PC-3 (cell line): ENCODE measurements around the gene DUSP2. TPM values are rescaled to one million over a fixed set of nuclear protein-coding genes. Genes with fewer than 3 reads are reported as not detected.

Experiments used
- ATAC-seq: fragments of 200-7000 bp; cut with Tn5 transposase; 2 replicates; pipeline ENCODE4 v1.9.1; 2020; ENCODE audit warnings: mild to moderate bottlenecking, moderate library complexity
- BruUV-seq: library from RNA; stranded (reverse); fragments of 400-500 nt; replicated peaks from 2 replicates; lab custom pipeline; 2021; lab: Mats Ljungman, UMichigan
- CTCF ChIA-PET: fragments of 300-600 bp; sonication (Branson Sonifier 250); formaldehyde crosslinking; loops from one replicate; lab custom pipeline; 2022; ENCODE audit warnings: antibody characterized with exemption; lab: Charles Lee
- POLR2A ChIA-PET: fragments of 300-600 bp; sonication (Branson Sonifier 250); formaldehyde crosslinking; loops from one replicate; lab custom pipeline; 2022; ENCODE audit warnings: antibody characterized with exemption; ENCODE audit not compliant: unreplicated experiment; lab: Charles Lee
- DNase-seq: peaks from one replicate; pipeline ENCODE4 v3.0.0-alpha.2; 2015
- H2AFZ ChIP-seq: fragments of 300-600 bp; sonication (generic); 2 replicates; pipeline ENCODE4 v1.6.0; 2016; ENCODE audit warnings: antibody characterized with exemption, low read length
- H3F3A ChIP-seq: fragments of 300-600 bp; sonication (generic); one replicate; pipeline ENCODE4 v1.6.0; 2017; ENCODE audit warnings: antibody characterized with exemption, low read length, control low read depth, mild to moderate bottlenecking; ENCODE audit not compliant: unreplicated experiment
- H3K27ac ChIP-seq: fragments of 300-600 bp; sonication (generic); 2 replicates; pipeline ENCODE4 v1.5.1; 2016; ENCODE audit warnings: mild to moderate bottlenecking, low read length
- H3K27me3 ChIP-seq: fragments of 300-600 bp; sonication (generic); 2 replicates; pipeline ENCODE4 v1.6.1; 2016; ENCODE audit warnings: low read length, mixed read lengths
- H3K36me3 ChIP-seq: fragments of 300-600 bp; sonication (generic); 2 replicates; pipeline ENCODE4 v1.6.1; 2016; ENCODE audit warnings: low read depth, mixed run types, low read length, mixed read lengths
- H3K4me1 ChIP-seq: fragments of 300-600 bp; sonication (generic); 2 replicates; pipeline ENCODE4 v1.5.1; 2016; ENCODE audit warnings: low read length; ENCODE audit not compliant: insufficient read depth
- H3K4me2 ChIP-seq: fragments of 300-600 bp; sonication (generic); 2 replicates; pipeline ENCODE4 v1.6.0; 2016; ENCODE audit warnings: low read length
- H3K4me3 ChIP-seq: fragments of 300-600 bp; sonication (generic); 2 replicates; pipeline ENCODE4 v1.5.1; 2016; ENCODE audit warnings: mild to moderate bottlenecking, low read length, mixed read lengths
- H3K79me2 ChIP-seq: fragments of 300-600 bp; sonication (generic); 2 replicates; pipeline ENCODE4 v1.6.1; 2017; ENCODE audit warnings: low read length, mixed read lengths
- H3K9ac ChIP-seq: fragments of 300-600 bp; sonication (generic); 2 replicates; pipeline ENCODE4 v1.6.0; 2016; ENCODE audit warnings: mild to moderate bottlenecking, low read length
- H3K9me2 ChIP-seq: fragments of 300-600 bp; sonication (generic); replicated peaks from 2 replicates; pipeline ENCODE4 v1.6.1; 2016; ENCODE audit warnings: mixed run types, low read length, mixed read lengths
- H3K9me3 ChIP-seq: fragments of 300-600 bp; sonication (generic); 2 replicates; pipeline ENCODE4 v1.6.1; 2016; ENCODE audit warnings: low read length, mixed read lengths
- H4K20me1 ChIP-seq: fragments of 300-600 bp; sonication (generic); 2 replicates; pipeline ENCODE4 v1.6.1; 2016; ENCODE audit warnings: low read length, mixed read lengths
- EZH2 ChIP-seq: fragments of 300-600 bp; sonication (generic); IDR thresholded peaks from one replicate; pipeline ENCODE4 v1.6.1; 2017; ENCODE audit warnings: antibody characterized with exemption, mild to moderate bottlenecking, low read length; ENCODE audit not compliant: unreplicated experiment
- EZH2phosphoT487 ChIP-seq: fragments of 300-600 bp; sonication (generic); IDR thresholded peaks from 2 replicates; pipeline ENCODE4 v1.6.1; 2018; ENCODE audit warnings: mild to moderate bottlenecking, antibody characterized with exemption, low read length, borderline replicate concordance
- intact Hi-C: fragments of 100-400 bp; cut with micrococcal nuclease; formaldehyde crosslinking; loops from 2 replicates; pipeline ENCODE4 v1.9.0; 2023
- total RNA-seq: library from RNA; depleted of rRNA; stranded (reverse); fragments of >200 nt; gene quantifications from 2 replicates; pipeline ENCODE4 v1.2.3, GENCODE V29; 2014
- TF ChIP-seq, protein P1 (sequence below): fragments of 300-600 bp; sonication (generic); conservative IDR thresholded peaks from 2 replicates; pipeline ENCODE4 v1.5.1; 2017; ENCODE audit warnings: antibody characterized with exemption, low read depth, mild to moderate bottlenecking, low read length

The DUSP2 gene
- total RNA-seq, 1 experiment from 2014 or later = 6.9 TPM

DNA sequence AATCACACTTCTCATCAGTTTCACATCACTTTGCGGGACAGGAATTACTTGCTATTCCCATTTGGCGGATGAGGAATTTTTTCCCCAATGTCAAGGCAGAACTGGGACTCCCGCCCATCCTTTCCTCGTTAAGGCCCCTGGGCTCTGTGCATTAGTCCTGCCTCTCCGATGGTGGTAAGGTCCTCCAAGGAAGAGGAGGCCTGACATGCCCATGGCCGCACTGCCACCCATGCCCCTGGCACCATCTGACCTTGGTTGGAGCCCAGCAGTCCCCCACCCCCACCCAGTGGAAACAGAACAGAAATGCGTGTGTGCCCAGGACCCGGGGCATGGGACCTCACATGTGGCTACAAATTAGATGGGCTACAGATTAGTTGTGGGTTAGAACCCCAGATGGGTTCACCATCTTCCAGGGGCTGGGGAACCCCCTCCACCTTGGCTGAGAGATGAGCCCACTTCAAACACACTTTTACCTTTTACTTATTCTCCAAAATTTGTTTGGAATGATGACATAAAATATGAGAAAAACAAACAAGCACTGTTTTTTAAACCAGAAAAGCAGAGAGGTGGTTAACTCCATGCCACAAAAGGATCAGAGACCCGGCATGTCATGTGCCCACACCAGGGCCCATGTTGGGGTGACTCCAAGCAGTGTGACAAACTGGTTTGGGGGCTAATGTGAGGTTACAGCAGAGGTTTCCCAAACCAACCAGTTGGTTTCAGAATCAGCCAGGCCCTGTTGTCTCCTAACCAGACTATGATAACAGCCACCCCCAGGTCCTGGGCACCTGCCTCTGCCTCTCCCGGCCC, 11.0 kb upstream of the DUSP2 start:
- H3K9me3 ChIP-seq = no peaks in the 10 kb centered on the region
- ChIA-PET CTCF (no interaction called here), POLR2A (no interaction called here)
- no peak overlapping the region for H3K4me2 ChIP-seq
- no peak for TF ChIP-seq EZH2phosphoT487
- no peak overlapping the region for H3K4me3 ChIP-seq
- intact Hi-C loops = no loop called here
- H3K79me2 ChIP-seq = no peaks in the 10 kb centered on the region
- no peak for DNase-seq
- H4K20me1 ChIP-seq = no peaks in the 10 kb centered on the region
- no peaks in the 10 kb centered on the region for H3F3A ChIP-seq
- H3K9me2 ChIP-seq = no peaks in the 10 kb centered on the region
- no peak overlapping the region for H3K9ac ChIP-seq
- no TSS peak for BruUV-seq
- no peaks in the 10 kb centered on the region for H3K4me1 ChIP-seq
- no peaks in the 10 kb centered on the region for H3K27me3 ChIP-seq
- H3K36me3 ChIP-seq = no peaks in the 10 kb centered on the region
- no peak overlapping the region for H3K27ac ChIP-seq
- ATAC-seq = no peak
- H2AFZ ChIP-seq = no peak overlapping the region

DNA sequence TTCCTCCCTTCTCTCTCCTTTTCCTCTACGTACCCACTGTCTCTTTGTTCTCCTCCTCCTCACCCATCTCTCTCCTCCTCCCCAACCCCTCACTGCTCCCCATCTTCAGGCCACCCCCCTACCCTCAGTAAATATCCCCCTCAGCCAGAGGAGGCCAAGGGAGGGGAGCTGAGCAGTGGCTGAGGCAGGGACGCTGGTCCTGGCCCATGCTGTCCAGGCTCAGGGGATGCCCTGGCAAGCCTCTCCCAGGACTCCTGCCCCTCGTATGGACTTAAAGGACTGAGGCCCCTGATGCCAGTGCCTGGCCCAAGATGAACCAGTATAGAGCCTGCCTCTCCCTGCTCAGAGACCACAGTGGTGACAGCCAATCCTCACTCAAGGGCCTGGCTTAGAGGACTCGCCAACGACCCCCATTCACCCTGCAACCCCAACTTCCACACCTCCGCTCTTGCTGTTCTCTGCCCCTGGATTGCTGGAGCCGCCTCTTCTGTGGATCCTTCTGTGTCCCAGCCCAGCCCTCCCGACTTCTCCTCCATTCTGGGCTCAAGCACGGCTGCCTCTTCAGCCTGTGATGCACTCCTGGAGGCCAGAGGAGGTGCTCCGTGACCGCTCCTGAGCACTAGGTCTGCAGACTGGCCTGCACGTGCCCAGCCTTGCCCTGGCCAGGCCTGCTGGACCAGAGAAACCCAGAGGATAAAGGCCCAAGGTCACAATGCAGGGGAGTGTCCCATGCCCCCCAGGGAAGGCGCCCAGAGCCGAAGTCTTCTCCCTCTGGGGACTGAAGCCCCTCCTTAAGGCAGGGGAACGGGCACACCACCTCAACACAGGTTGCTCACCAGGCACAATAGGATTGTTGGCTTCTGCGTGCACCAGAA, 9.5 kb upstream of the DUSP2 start:
- Histone ChIP-seq H3K4me1 (no peaks in the 10 kb centered on the region), H3K9ac (no peak overlapping the region), H3K36me3 (no peaks in the 10 kb centered on the region), H3K4me2 (no peak overlapping the region), H3K27me3 (no peaks in the 10 kb centered on the region), H3K79me2 (no peaks in the 10 kb centered on the region), H3K9me3 (no peaks in the 10 kb centered on the region), H3K4me3 (no peak overlapping the region), H3F3A (no peaks in the 10 kb centered on the region), H3K27ac (no peak overlapping the region), H4K20me1 (no peaks in the 10 kb centered on the region), H2AFZ (no peak overlapping the region), H3K9me2 (no peaks in the 10 kb centered on the region)
- no peak for DNase-seq
- intact Hi-C loops = no loop called here
- POLR2A ChIA-PET = no interaction called here
- TF ChIP-seq, protein P1, sequence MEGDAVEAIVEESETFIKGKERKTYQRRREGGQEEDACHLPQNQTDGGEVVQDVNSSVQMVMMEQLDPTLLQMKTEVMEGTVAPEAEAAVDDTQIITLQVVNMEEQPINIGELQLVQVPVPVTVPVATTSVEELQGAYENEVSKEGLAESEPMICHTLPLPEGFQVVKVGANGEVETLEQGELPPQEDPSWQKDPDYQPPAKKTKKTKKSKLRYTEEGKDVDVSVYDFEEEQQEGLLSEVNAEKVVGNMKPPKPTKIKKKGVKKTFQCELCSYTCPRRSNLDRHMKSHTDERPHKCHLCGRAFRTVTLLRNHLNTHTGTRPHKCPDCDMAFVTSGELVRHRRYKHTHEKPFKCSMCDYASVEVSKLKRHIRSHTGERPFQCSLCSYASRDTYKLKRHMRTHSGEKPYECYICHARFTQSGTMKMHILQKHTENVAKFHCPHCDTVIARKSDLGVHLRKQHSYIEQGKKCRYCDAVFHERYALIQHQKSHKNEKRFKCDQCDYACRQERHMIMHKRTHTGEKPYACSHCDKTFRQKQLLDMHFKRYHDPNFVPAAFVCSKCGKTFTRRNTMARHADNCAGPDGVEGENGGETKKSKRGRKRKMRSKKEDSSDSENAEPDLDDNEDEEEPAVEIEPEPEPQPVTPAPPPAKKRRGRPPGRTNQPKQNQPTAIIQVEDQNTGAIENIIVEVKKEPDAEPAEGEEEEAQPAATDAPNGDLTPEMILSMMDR = no peak
- TF ChIP-seq EZH2 (no peak), EZH2phosphoT487 (no peak)
- no TSS peak for BruUV-seq
- CTCF ChIA-PET = no interaction called here
- ATAC-seq = no peak

DNA sequence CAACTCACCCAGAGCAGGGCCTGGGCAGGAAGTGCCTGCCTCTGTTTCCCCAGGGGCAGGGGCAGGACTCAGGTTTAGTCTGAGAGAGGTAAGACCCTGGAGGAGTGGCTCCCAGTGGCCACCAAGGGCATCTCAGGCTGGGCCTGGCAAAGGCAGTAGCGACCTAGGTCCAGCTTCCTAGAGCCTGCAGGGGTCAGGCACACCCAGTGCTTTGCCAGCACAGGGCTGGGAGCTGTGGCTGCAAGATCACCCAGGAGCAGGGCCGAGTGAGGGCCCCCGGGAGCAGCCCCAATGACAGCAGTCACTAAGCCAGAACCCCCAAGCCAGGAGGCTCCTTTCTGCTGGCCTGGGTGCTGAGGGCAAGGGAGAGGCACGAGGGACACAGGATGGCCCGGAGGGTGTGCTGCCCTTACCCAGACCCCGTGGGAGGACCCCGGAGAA, 8.8 kb upstream of the DUSP2 start:
- no peaks in the 10 kb centered on the region for H3K9me2 ChIP-seq
- ChIA-PET POLR2A (no interaction called here), CTCF (no interaction called here)
- no peak overlapping the region for H2AFZ ChIP-seq
- ATAC-seq (peak; percentile 22), DNase-seq (no peak)
- intact Hi-C loops = no loop called here
- no peak overlapping the region for H3K27ac ChIP-seq
- H3K9ac ChIP-seq = no peak overlapping the region
- no peaks in the 10 kb centered on the region for H3K36me3 ChIP-seq
- H3K4me3 ChIP-seq = no peak overlapping the region
- H3K79me2 ChIP-seq = no peaks in the 10 kb centered on the region
- no TSS peak for BruUV-seq
- no peaks in the 10 kb centered on the region for H3K4me1 ChIP-seq
- H4K20me1 ChIP-seq = no peaks in the 10 kb centered on the region
- no peaks in the 10 kb centered on the region for H3K27me3 ChIP-seq
- no peak overlapping the region for H3K4me2 ChIP-seq
- H3F3A ChIP-seq = no peaks in the 10 kb centered on the region
- no peaks in the 10 kb centered on the region for H3K9me3 ChIP-seq
- no peak for TF ChIP-seq EZH2
- no peak for TF ChIP-seq EZH2phosphoT487
- TF ChIP-seq, protein P1 = no peak
